Esophagus muscularis mucosa (tissue), 4 donors: Measurements from ENCODE around the gene DPYSL4.

Experiments
- CTCF ChIP-seq, 3 experiments: fragments of 200-600 bp in 2 of 3; fragments of 450-650 bp in 1 of 3; sonication (generic) in 2 of 3; IDR thresholded peaks; one replicate each; pipeline ENCODE4 v1.5.1; 2017 to 2019; ENCODE audit warnings: antibody characterized with exemption in 3 of 3, mild to moderate bottlenecking in 2 of 3, moderate library complexity in 1 of 3
- EP300 ChIP-seq: sonication (generic); formaldehyde crosslinking; IDR thresholded peaks from one replicate; pipeline ENCODE4 v1.6.1; 2017; ENCODE audit warnings: antibody characterized with exemption
- POLR2AphosphoS5 ChIP-seq, 2 donors: sonication (generic); formaldehyde crosslinking; IDR thresholded peaks; one replicate each; pipeline ENCODE4 v1.6.1; 2017; ENCODE audit warnings: antibody characterized with exemption in 2 of 2

DNA sequence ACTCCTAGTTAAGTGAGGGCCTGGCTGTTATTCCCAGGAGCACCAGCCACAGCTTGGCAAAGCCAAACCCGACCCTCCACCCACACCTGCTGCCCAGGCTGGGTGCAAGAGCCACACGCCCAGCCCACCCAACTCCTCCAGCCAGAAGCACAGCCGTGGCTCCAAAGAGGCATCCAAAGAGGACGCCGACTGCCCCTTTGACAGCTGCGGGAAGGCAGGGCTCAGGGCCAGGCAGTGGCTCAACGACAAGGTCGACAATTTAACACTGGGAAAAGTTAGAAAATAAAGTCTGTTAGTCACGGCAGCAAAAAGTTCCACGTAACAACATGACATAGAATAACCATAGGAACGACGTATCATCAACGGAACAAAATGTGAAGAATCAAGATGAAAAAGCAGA is 54.3 kb downstream of the DPYSL4 start:
- TF ChIP-seq CTCF (IDR thresholded peaks at IDR 0.05) (no peak), POLR2AphosphoS5 (IDR thresholded peaks at IDR 0.05) (no peak), EP300 (no peak)
